SK-N-SH (cell line): ENCODE results near the gene NTN1.

Source experiments
- CTCF ChIP-seq: fragments of 200-600 bp; sonication (generic); IDR thresholded peaks from 2 replicates; pipeline ENCODE4 v1.6.1; 2017; ENCODE audit warnings: antibody characterized with exemption, mild to moderate bottlenecking, moderate library complexity
- EP300 ChIP-seq, 2 experiments: IDR thresholded peaks; 2 replicates each; pipeline versions ENCODE4 v1.4.0 to v1.6.1; 2012; ENCODE audit warnings: borderline replicate concordance in 1 of 2, low read depth in 1 of 2, low read length in 1 of 2
- GATA2 ChIP-seq: sonication (generic); formaldehyde crosslinking; IDR thresholded peaks from 2 replicates; pipeline ENCODE4 v1.5.0; 2020; ENCODE audit warnings: mild to moderate bottlenecking, missing genetic modification reagents
- SMC3 ChIP-seq: IDR thresholded peaks from 2 replicates; pipeline ENCODE4 v1.6.1; 2012; ENCODE audit warnings: low read depth, low read length, improper control_type of control experiment
- TAF1 ChIP-seq: IDR thresholded peaks from 2 replicates; pipeline ENCODE4 v1.6.1; 2012; ENCODE audit warnings: low read depth, mild to moderate bottlenecking, low read length, moderate library complexity, borderline replicate concordance

GRCh38 chr17:9213303-9213640, 192.0 kb downstream of the NTN1 start:
- TF ChIP-seq GATA2 (CRISPR knock-in tag) (no peak), EP300 (IDR thresholded peaks at IDR 0.05; ENCODE audit: borderline replicate concordance in 1 of 2, low read depth in 1 of 2, low read length in 1 of 2) (no peak), CTCF (no peak), TAF1 (no peak), SMC3 (no peak)
